ENCODE measurements around the gene NCEH1. TPM values are rescaled to one million over a fixed set of nuclear protein-coding genes. Genes with fewer than 3 reads are reported as not detected.

NCEH1 gene
- total and polyA plus RNA-seq, 9 of the 15 experiments (the other 6 are each of a cell fraction or from before 2014, with no cell fraction given) = 1.3 to 5.0 (median 2.8) TPM

GRCh38 chr3:172692751-172693338, 18.0 kb downstream of the NCEH1 start:
- no peak for ATAC-seq
- Histone ChIP-seq H2AFZ (ENCODE audit: low read depth, low read length) (peak overlapping the region; percentile 52; the same call in 1 of the 2 replicates), H3K9me3 (replicated peaks; ENCODE audit: control insufficient read depth, insufficient read depth, low read depth, low read length) (no peaks in the 10 kb centered on the region), H3K79me2 (ENCODE audit: control insufficient read depth, insufficient read depth, low read length) (no peaks in the 10 kb centered on the region), H3K4me2 (ENCODE audit: insufficient read depth, low read length) (no peak overlapping the region), H3K27me3 (ENCODE audit: control insufficient read depth in 2 of 2, insufficient read depth in 2 of 2, low read length in 2 of 2) (no peaks in the 10 kb centered on the region), H3K27ac (ENCODE audit: extremely low read depth, low read depth, low read length) (no peak overlapping the region), H3K9ac (ENCODE audit: insufficient read depth in 1 of 2, low read depth in 2 of 2, low read length in 2 of 2) (no peak overlapping the region), H3K9me1 (ENCODE audit: control insufficient read depth, insufficient read depth, low read length) (no peaks in the 10 kb centered on the region), H3K4me1 (replicated peaks in 1 of 2; ENCODE audit: control insufficient read depth in 2 of 2, insufficient read depth in 2 of 2, low read length in 2 of 2) (peaks cover 0 to 6% of the 10 kb centered on the region in 2 experiments; a peak in 2 of 5 replicates), H3K36me3 (ENCODE audit: control insufficient read depth, insufficient read depth, low read length) (no peaks in the 10 kb centered on the region), H3K4me3 (no peak overlapping the region), H4K20me1 (replicated peaks; ENCODE audit: control insufficient read depth, insufficient read depth, low read length) (no peaks in the 10 kb centered on the region)
- in situ Hi-C loops (cut with MboI) (no loop called here), intact Hi-C loops (cut with micrococcal nuclease) (no loop called here)
- WGBS (ENCODE audit: insufficient coverage, low coverage, missing lambda C conversion rate) = 49% methylated on average over 2 of the region's 2 CpGs
- ChIA-PET CTCF (ENCODE audit: low intra/inter-chr PET ratio) (no interaction called here), POLR2A (no interaction called here)
- TF ChIP-seq SPI1 (IDR thresholded peaks at IDR 0.05; ENCODE audit: borderline replicate concordance, low read depth, low read length) (0 out of 2 replicates have a peak, but pooled peaks have one; percentile 1), SIX5 (IDR thresholded peaks at IDR 0.05; ENCODE audit: borderline replicate concordance in 1 of 2, insufficient read depth in 1 of 2, low read depth in 1 of 2, low read length in 2 of 2) (no peak)
- no peak for FAIRE-seq
- DNase-seq (ENCODE audit: extremely low read depth in 1 of 4, low spot score in 3 of 4) = no peak
- BruUV-seq (replicated peaks) = no TSS peak

- H3K27me3 ChIP-seq (ENCODE audit: control insufficient read depth in 2 of 2, insufficient read depth in 2 of 2, low read length in 2 of 2) = no peaks in the 10 kb centered on the region
- H3K4me2 ChIP-seq (ENCODE audit: insufficient read depth, low read length) = no peak overlapping the region
- ChIA-PET POLR2A (no interaction called here), CTCF (ENCODE audit: low intra/inter-chr PET ratio) (no interaction called here)
- H3K4me3 ChIP-seq = no peak overlapping the region
- no peak overlapping the region for H2AFZ ChIP-seq (ENCODE audit: low read depth, low read length)
- no peak for FAIRE-seq
- no peaks in the 10 kb centered on the region for H3K36me3 ChIP-seq (ENCODE audit: control insufficient read depth, insufficient read depth, low read length)
- in situ Hi-C loops (cut with MboI) (no loop called here), intact Hi-C loops (cut with micrococcal nuclease) (no loop called here)
- H3K79me2 ChIP-seq (ENCODE audit: control insufficient read depth, insufficient read depth, low read length) = no peaks in the 10 kb centered on the region
- 67% methylated on average over 1 of the region's 1 CpG for whole genome bisulfite sequencing (ENCODE audit: insufficient coverage, low coverage, missing lambda C conversion rate)
- H3K9ac ChIP-seq (ENCODE audit: insufficient read depth in 1 of 2, low read depth in 2 of 2, low read length in 2 of 2) = no peak overlapping the region
- BruUV-seq (replicated peaks) = no TSS peak
- no peaks in the 10 kb centered on the region for H4K20me1 ChIP-seq (replicated peaks; ENCODE audit: control insufficient read depth, insufficient read depth, low read length)
- H3K4me1 ChIP-seq (replicated peaks in 1 of 2; ENCODE audit: control insufficient read depth in 2 of 2, insufficient read depth in 2 of 2, low read length in 2 of 2) = peaks cover 0 to 6% of the 10 kb centered on the region in 2 experiments; a peak in 2 of 5 replicates
- no peak for ATAC-seq
- DNase-seq (ENCODE audit: extremely low read depth in 1 of 4, low spot score in 3 of 4) = no peak
- no peaks in the 10 kb centered on the region for H3K9me1 ChIP-seq (ENCODE audit: control insufficient read depth, insufficient read depth, low read length)
- no peak overlapping the region for H3K27ac ChIP-seq (ENCODE audit: extremely low read depth, low read depth, low read length)
- no peaks in the 10 kb centered on the region for H3K9me3 ChIP-seq (replicated peaks; ENCODE audit: control insufficient read depth, insufficient read depth, low read depth, low read length)
- TF ChIP-seq FOXA1 (IDR thresholded peaks at IDR 0.05; ENCODE audit: borderline replicate concordance) = no peak
- no peak for TF ChIP-seq CREBBP (IDR thresholded peaks at IDR 0.05; ENCODE audit: low read depth, low read length)
- no peak for TF ChIP-seq MYC (IDR thresholded peaks at IDR 0.05; ENCODE audit: low read depth, low read length)
- TF ChIP-seq MYC (CRISPR knock-in tag; IDR thresholded peaks at IDR 0.05; ENCODE audit: borderline replicate concordance, low read depth) = no peak
- TF ChIP-seq MCM7 (IDR thresholded peaks at IDR 0.05) = no peak
- TF ChIP-seq ZC3H8 (IDR thresholded peaks at IDR 0.05) = no peak
- TF ChIP-seq ZBED1 (IDR thresholded peaks at IDR 0.05) = no peak
- no peak for TF ChIP-seq ZBTB7A (IDR thresholded peaks at IDR 0.05; ENCODE audit: borderline replicate concordance, control insufficient read depth, low read depth, low read length)
- TF ChIP-seq CEBPG (CRISPR knock-in tag; IDR thresholded peaks at IDR 0.05) = no peak
- no peak for TF ChIP-seq CEBPG (tag; conservative IDR thresholded peaks at IDR 0.05 in 1 of 2, IDR thresholded peaks at IDR 0.05 in 1 of 2)
- TF ChIP-seq ZNF280A (IDR thresholded peaks at IDR 0.05; ENCODE audit: low read depth, partially characterized antibody) = no peak
- no peak for TF ChIP-seq TFE3 (CRISPR knock-in tag; IDR thresholded peaks at IDR 0.05)
Measured at GRCh38 chr3:172690936-172691335, 19.9 kb downstream of the NCEH1 start.
